K562 (cell line): ENCODE results near the gene OXSR1. TPM values are rescaled to one million over a fixed set of nuclear protein-coding genes. Genes with fewer than 3 reads are reported as not detected.

ENCODE experiments used
- CBFA2T2 ChIP-seq: fragments of 450-650 bp; conservative IDR thresholded peaks from 2 replicates; pipeline ENCODE4 v1.6.1; 2017; ENCODE audit warnings: mild to moderate bottlenecking
- ESRRB ChIP-seq: fragments of 250-450 bp; sonication (Bioruptor Pico); IDR thresholded peaks from 2 replicates; pipeline ENCODE4 v1.5.0; 2020; ENCODE audit warnings: mild to moderate bottlenecking, moderate library complexity, borderline replicate concordance
- ETV6 ChIP-seq, 3 experiments: fragments of 150-350 bp in 1 of 3; sonication (generic) in 1 of 3; formaldehyde crosslinking in 1 of 3; IDR thresholded peaks; 2 replicates each; pipeline versions ENCODE4 v1.6.1 to v1.8.0; 2014 to 2022; ENCODE audit warnings: borderline replicate concordance in 2 of 3, low read depth in 2 of 3, antibody characterized with exemption in 1 of 3, low read length in 1 of 3, mild to moderate bottlenecking in 1 of 3, missing genetic modification reagents in 1 of 3
- HES1 ChIP-seq: fragments of 450-650 bp; IDR thresholded peaks from 2 replicates; pipeline ENCODE4 v1.6.1; 2016; ENCODE audit warnings: low read depth, mild to moderate bottlenecking, moderate library complexity
- HNRNPUL1 ChIP-seq: fragments of 200-400 bp; formaldehyde crosslinking; IDR thresholded peaks from 2 replicates; pipeline ENCODE4 v1.6.1; 2017; ENCODE audit warnings: low read length
- IRF2 ChIP-seq: sonication (generic); formaldehyde crosslinking; IDR thresholded peaks from 2 replicates; pipeline ENCODE4 v1.8.1; 2022; ENCODE audit warnings: mild to moderate bottlenecking, missing genetic modification reagents
- NRF1 ChIP-seq, 2 experiments: fragments of 450-650 bp; IDR thresholded peaks in 1 of 2; conservative IDR thresholded peaks in 1 of 2; 2 replicates each; pipeline ENCODE4 v1.6.1; 2014; ENCODE audit warnings: mild to moderate bottlenecking in 2 of 2
- POLR2H ChIP-seq: IDR thresholded peaks from 2 replicates; pipeline ENCODE4 v1.6.1; 2016; ENCODE audit warnings: missing genetic modification characterization, low read depth, mild to moderate bottlenecking, control low read depth, missing compliant biosample characterization, moderate library complexity
- ZNF76 ChIP-seq: fragments of 250-450 bp; sonication (Bioruptor Pico); IDR thresholded peaks from 2 replicates; pipeline ENCODE4 v1.4.0; 2020; ENCODE audit warnings: mild to moderate bottlenecking, moderate library complexity, borderline replicate concordance
- polyA plus RNA-seq, 8 experiments: library from polyadenylated mRNA; depleted of rRNA in 4 of 8; stranded (reverse) in 5 of 8; unstranded in 3 of 8; fragments of >200 nt; fragmentation: Nextera tagmentation in 2 of 8; fragmentation: Illumina TruSeq in 1 of 8; extraction: Ambion mirVana in 2 of 8; extraction: Trizol in 1 of 8; gene quantifications; 2 replicates each; pipeline versions ENCODE4 v1.2.1 to v1.2.3, GENCODE V29; 2011 to 2014; ENCODE audit warnings: inconsistent platforms in 1 of 8, missing spikeins in 1 of 8
- total RNA-seq, 7 experiments: library from RNA; depleted of rRNA in 6 of 7; stranded (reverse); fragments of >200 nt in 6 of 7; fragmentation: Illumina TruSeq in 2 of 7; extraction: Trizol in 2 of 7; gene quantifications; 2 replicates each; pipeline versions ENCODE4 v1.2.1 to v1.2.3, GENCODE V29; 2011 to 2021; ENCODE audit warnings: low replicate concordance in 1 of 7
- TF ChIP-seq, protein P1 (sequence below): fragments of 450-650 bp; IDR thresholded peaks from 2 replicates; pipeline ENCODE4 v1.6.1; 2016; ENCODE audit warnings: low read depth
- TF ChIP-seq, protein P2 (sequence below), 2 experiments: fragments of 450-650 bp in 1 of 2; IDR thresholded peaks; 2 replicates each; pipeline ENCODE4 v1.6.1; 2011 to 2017; ENCODE audit warnings: low read depth in 2 of 2, antibody characterized with exemption in 1 of 2, borderline replicate concordance in 1 of 2, low read length in 1 of 2, mild to moderate bottlenecking in 1 of 2, mixed read lengths in 1 of 2; ENCODE audit not compliant: control insufficient read depth in 1 of 2
- TF ChIP-seq, protein P3 (sequence below), 2 experiments: IDR thresholded peaks; 2 replicates each; pipeline ENCODE4 v1.6.1; 2011; ENCODE audit warnings: borderline replicate concordance in 1 of 2, control low read depth in 1 of 2, low read depth in 1 of 2, low read length in 1 of 2, mild to moderate bottlenecking in 1 of 2, mixed read lengths in 1 of 2, moderate library complexity in 1 of 2; ENCODE audit not compliant: insufficient read depth in 1 of 2, insufficient read length in 1 of 2, poor library complexity in 1 of 2, severe bottlenecking in 1 of 2; ENCODE audit errors: extremely low read depth in 1 of 2

The OXSR1 gene
- total and polyA plus RNA-seq, 9 of the 15 experiments (the other 6 are each of a cell fraction or from before 2014, with no cell fraction given), result 15.7 to 87.6 (median 48.7) TPM

GRCh38 chr3:38116471-38117162 is 48.7 kb upstream of the OXSR1 start (continued):
- TF ChIP-seq, protein P1, sequence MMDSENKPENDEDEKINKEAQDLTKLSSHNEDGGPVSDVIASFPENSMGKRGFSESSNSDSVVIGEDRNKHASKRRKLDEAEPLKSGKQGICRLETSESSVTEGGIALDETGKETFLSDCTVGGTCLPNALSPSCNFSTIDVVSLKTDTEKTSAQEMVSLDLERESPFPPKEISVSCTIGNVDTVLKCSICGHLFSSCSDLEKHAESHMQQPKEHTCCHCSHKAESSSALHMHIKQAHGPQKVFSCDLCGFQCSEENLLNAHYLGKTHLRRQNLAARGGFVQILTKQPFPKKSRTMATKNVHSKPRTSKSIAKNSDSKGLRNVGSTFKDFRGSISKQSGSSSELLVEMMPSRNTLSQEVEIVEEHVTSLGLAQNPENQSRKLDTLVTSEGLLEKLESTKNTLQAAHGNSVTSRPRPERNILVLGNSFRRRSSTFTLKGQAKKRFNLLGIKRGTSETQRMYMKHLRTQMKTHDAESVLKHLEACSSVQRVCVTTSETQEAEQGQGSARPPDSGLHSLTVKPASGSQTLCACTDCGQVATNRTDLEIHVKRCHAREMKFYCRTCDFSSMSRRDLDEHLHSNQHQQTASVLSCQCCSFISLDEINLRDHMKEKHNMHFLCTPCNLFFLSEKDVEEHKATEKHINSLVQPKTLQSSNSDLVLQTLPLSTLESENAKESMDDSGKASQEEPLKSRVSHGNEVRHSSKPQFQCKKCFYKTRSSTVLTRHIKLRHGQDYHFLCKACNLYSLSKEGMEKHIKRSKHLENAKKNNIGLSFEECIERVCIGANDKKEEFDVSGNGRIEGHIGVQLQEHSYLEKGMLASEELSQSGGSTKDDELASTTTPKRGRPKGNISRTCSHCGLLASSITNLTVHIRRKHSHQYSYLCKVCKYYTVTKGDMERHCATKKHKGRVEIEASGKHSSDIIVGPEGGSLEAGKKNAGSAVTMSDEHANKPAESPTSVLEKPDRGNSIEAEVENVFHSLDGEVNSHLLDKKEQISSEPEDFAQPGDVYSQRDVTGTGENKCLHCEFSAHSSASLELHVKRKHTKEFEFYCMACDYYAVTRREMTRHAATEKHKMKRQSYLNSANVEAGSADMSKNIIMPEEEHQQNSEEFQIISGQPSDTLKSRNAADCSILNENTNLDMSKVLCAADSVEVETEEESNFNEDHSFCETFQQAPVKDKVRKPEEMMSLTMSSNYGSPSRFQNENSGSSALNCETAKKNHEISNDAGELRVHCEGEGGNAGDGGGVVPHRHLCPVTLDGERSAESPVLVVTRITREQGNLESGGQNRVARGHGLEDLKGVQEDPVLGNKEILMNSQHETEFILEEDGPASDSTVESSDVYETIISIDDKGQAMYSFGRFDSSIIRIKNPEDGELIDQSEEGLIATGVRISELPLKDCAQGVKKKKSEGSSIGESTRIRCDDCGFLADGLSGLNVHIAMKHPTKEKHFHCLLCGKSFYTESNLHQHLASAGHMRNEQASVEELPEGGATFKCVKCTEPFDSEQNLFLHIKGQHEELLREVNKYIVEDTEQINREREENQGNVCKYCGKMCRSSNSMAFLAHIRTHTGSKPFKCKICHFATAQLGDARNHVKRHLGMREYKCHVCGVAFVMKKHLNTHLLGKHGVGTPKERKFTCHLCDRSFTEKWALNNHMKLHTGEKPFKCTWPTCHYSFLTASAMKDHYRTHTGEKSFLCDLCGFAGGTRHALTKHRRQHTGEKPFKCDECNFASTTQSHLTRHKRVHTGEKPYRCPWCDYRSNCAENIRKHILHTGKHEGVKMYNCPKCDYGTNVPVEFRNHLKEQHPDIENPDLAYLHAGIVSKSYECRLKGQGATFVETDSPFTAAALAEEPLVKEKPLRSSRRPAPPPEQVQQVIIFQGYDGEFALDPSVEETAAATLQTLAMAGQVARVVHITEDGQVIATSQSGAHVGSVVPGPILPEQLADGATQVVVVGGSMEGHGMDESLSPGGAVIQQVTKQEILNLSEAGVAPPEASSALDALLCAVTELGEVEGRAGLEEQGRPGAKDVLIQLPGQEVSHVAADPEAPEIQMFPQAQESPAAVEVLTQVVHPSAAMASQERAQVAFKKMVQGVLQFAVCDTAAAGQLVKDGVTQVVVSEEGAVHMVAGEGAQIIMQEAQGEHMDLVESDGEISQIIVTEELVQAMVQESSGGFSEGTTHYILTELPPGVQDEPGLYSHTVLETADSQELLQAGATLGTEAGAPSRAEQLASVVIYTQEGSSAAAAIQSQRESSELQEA, result no peak
- no peak for TF ChIP-seq IRF2 (CRISPR knock-in tag)
- no peak for TF ChIP-seq ETV6 (IDR thresholded peaks at IDR 0.05; ENCODE audit: borderline replicate concordance in 1 of 2, low read depth in 2 of 2, low read length in 1 of 2)
- no peak for TF ChIP-seq ETV6 (CRISPR knock-in tag; IDR thresholded peaks at IDR 0.05; ENCODE audit: borderline replicate concordance)
- TF ChIP-seq, protein P2, sequence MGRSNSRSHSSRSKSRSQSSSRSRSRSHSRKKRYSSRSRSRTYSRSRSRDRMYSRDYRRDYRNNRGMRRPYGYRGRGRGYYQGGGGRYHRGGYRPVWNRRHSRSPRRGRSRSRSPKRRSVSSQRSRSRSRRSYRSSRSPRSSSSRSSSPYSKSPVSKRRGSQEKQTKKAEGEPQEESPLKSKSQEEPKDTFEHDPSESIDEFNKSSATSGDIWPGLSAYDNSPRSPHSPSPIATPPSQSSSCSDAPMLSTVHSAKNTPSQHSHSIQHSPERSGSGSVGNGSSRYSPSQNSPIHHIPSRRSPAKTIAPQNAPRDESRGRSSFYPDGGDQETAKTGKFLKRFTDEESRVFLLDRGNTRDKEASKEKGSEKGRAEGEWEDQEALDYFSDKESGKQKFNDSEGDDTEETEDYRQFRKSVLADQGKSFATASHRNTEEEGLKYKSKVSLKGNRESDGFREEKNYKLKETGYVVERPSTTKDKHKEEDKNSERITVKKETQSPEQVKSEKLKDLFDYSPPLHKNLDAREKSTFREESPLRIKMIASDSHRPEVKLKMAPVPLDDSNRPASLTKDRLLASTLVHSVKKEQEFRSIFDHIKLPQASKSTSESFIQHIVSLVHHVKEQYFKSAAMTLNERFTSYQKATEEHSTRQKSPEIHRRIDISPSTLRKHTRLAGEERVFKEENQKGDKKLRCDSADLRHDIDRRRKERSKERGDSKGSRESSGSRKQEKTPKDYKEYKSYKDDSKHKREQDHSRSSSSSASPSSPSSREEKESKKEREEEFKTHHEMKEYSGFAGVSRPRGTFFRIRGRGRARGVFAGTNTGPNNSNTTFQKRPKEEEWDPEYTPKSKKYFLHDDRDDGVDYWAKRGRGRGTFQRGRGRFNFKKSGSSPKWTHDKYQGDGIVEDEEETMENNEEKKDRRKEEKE (IDR thresholded peaks at IDR 0.05; ENCODE audit: borderline replicate concordance in 1 of 2, control insufficient read depth in 1 of 2, low read depth in 2 of 2, low read length in 1 of 2), result no peak
- no peak for TF ChIP-seq ESRRB (CRISPR knock-in tag)
- TF ChIP-seq ZNF76 (CRISPR knock-in tag), result no peak
- TF ChIP-seq HES1, result no peak
- no peak for TF ChIP-seq HNRNPUL1
- TF ChIP-seq, protein P3, sequence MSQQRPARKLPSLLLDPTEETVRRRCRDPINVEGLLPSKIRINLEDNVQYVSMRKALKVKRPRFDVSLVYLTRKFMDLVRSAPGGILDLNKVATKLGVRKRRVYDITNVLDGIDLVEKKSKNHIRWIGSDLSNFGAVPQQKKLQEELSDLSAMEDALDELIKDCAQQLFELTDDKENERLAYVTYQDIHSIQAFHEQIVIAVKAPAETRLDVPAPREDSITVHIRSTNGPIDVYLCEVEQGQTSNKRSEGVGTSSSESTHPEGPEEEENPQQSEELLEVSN (IDR thresholded peaks at IDR 0.05; ENCODE audit: borderline replicate concordance in 1 of 2, extremely low read depth in 1 of 2, insufficient read depth in 1 of 2, insufficient read length in 1 of 2, low read depth in 1 of 2, low read length in 1 of 2, poor library complexity in 1 of 2, severe bottlenecking in 1 of 2), result no peak
- TF ChIP-seq NRF1 (conservative IDR thresholded peaks at IDR 0.05 in 1 of 2, IDR thresholded peaks at IDR 0.05 in 1 of 2), result no peak
- TF ChIP-seq CBFA2T2, result no peak
- no peak for TF ChIP-seq POLR2H (tag)
